GM18907 (cell line): ENCODE measurements around the gene CD2.
A peak's percentile ranks its signal among the peaks of the same experiment; 100 is the strongest.
"Not testable (repeated sequence)": the region's sequence is repeated elsewhere in the genome, so short reads cannot be mapped to it uniquely, and the experiment has no call there.

ENCODE experiments used
- ATAC-seq: cut with Tn5 transposase; IDR thresholded peaks from one replicate; pipeline ENCODE4 v1.9.1; 2021; ENCODE audit warnings: mild to moderate bottlenecking, moderate library complexity; ENCODE audit not compliant: unreplicated experiment

The CD2 gene

GRCh38 chr1:116756092-116756491, 1.9 kb downstream of the CD2 start:
- not testable (repeated sequence) for ATAC-seq

DNA sequence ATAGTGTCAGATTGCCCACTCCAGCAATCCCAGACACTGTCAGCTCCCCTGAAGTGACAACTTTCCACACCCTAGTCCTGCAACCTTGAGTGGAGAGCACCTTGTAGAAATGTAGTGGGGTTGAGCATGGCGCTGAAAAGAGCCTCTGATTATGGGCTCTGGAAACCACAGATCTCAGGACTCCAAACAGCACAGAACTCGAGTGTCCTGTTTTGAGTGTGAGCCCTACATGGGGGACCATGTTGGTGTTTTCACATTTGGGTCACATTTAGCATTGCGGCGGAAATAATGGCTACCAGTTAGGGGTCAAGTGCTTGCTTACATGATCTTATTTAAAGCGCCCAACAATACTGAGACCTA, 4.2 kb downstream of the CD2 start:
- not testable (repeated sequence) for ATAC-seq

DNA sequence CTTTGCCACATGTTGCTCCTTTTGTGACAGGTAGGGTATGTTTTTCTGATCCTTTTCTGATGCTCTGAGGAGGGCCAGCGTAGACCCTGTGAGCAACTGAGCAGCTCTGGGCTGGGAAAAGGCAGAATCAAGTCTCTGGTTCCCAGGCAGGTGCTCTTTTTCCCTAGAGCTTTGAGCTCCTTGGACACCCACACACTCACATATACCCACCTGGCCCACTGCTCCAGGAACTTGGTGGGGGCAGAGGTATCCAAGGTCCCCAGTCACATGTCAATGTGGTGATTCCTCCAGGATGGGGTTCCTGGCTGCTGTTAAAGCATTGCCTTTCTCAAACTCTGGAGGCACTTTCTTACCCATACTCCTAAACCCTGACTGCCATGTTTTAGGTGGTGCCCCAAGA, 5.4 kb downstream of the CD2 start:
- no peak for ATAC-seq

- no peak for ATAC-seq
Observed at GRCh38 chr1:116760487-116760886, 6.3 kb downstream of the CD2 start.

DNA sequence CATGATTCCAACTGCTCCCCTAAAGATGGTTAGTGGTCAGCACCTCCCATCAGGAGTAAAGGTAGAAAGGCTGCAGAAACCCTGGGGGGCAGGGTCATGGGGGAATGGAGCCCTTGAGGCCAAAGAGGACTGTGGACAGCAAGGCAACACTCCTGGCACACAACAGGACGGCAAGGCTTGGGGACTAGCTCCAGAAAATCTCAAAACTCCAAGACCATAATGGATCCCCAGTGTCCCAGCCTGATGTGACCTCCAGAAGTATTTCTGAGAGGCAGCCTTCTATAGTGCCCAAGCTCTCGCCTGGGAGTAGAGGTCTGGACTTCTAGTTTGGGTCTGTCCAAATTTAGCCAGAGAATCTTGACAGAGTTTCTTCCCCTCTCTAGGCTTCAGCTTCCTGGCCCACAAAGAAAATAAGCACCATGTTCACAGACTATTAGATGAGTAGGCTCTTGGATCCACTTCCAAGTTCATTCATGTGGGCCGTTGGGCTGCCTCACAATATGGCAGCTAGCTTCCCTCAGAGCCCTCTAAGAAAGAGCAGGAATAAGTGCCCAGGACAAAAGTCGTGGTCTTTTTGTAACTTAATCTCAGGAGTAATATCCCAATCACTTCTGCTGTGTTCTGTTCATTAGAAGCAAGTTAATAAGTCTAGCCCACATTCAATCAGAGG, 6.9 kb downstream of the CD2 start:
- ATAC-seq = no peak

GRCh38 chr1:116762281-116762680, 8.1 kb downstream of the CD2 start:
- no peak for ATAC-seq

DNA sequence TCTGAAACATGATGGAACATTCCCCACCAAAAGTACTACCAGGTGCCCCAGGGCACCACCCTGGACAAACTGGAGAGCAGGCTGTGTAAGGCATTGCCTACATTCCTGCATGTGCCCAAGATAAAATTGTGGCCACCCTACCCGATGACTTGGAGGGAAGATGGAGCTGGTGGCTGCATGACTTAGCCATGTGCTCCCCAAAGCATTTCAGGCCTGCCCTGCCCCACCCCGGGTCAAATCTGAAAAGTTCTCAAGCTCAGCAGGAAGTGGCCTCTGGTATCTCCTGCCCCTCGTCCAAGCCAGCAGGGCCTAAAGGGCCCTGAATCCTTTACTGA, 8.5 kb downstream of the CD2 start:
- ATAC-seq = no peak

DNA sequence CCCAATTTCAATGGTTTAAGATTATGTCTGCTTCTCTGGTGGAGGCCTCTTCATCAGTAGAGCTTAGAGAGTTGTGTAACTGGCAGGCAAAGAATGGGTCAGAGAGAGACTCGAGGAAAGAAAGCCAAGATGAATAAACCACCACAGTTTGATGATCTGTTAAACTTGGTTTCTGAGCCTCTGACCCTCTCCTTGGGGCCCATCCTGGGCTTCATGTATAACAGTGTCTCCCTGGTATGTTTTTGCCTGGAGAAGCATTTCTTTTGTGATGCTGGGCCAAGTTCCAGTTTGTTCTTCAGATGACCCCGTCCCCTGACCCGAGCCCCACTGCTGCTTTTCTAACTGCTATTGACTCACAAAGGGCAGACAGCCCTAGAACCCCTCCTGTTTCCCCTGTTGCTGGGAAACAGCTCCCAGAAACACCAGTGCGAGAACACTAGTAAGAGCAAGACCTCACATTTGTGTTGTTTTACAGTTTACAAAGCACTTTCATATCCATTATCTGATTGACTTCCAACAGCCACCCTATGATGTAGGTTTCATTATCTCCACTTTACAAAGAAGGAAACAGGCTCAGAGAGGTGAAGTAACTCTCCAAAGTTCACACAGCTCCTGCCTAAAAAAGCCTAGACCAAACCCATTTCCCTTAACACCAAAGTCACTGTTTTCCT, 9.0 kb downstream of the CD2 start:
- ATAC-seq = no peak

- ATAC-seq = no peak
Observed at GRCh38 chr1:116763787-116764465, 9.7 kb downstream of the CD2 start.

GRCh38 chr1:116764466-116764898, 10.3 kb downstream of the CD2 start:
- ATAC-seq = no peak

DNA sequence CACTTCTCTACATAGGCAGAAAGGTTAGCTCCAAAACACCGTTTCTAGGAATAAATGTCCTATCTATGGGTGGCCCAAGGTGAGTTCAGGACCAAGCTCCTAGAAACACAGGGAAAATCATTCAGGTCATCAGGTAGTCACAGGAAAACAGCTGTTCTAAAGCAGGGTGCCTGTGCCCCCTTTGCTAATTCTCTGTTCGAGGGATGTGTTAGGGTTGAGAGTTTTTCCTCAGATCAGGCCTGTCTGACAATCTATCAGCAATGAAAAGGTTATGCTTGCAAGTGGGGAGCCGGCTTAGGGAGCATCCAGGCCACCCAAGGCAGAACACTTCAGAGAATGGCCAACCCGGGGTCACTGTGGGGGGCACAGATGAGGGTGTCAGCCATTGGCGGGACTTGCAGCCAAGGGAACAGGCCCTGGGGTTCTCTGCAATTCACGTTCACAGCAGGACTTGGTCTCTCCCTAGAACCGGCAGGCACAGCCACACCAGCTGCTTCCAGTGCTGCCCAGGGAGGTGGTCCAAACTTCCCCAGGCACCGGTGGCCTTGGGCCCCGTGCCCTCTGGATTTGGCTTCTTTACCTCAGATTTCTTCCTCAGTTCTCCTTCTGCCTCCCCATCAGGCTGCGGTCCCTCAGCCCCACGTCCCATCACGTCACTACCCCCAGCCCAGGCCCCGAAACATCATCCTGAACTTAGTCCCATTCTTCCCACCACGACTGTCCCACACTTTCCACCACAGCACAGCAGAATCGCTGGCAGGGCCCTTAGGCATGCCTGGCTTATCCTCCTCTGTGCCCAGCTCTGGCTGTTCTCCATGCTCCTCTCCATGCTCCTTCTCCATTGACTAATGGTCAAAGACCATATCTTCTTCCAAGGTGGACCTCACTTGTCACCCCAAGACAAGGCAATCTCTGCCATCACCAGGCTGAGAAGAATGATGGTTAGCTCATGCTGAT, 11.0 kb downstream of the CD2 start:
- no peak for ATAC-seq

DNA sequence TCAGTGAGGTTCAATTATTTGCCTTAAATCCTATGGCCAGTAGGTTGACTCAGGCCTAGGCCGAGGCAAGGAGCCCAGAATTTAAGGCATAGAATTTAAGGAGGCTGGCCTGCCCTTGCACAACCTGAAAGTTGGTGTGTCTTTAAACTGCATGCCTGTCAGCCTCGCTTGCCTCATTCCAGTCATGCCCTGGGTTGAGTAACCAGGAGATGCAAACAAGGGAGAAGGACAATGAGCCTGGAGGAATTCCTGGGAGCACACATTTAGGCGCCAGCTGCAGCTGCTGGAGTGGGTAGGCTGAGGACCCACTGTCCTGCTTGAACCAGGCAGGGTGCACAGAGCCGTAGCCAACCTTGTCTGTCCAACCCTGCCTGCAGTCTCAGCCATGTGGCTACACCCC, 11.7 kb downstream of the CD2 start:
- ATAC-seq = no peak

DNA sequence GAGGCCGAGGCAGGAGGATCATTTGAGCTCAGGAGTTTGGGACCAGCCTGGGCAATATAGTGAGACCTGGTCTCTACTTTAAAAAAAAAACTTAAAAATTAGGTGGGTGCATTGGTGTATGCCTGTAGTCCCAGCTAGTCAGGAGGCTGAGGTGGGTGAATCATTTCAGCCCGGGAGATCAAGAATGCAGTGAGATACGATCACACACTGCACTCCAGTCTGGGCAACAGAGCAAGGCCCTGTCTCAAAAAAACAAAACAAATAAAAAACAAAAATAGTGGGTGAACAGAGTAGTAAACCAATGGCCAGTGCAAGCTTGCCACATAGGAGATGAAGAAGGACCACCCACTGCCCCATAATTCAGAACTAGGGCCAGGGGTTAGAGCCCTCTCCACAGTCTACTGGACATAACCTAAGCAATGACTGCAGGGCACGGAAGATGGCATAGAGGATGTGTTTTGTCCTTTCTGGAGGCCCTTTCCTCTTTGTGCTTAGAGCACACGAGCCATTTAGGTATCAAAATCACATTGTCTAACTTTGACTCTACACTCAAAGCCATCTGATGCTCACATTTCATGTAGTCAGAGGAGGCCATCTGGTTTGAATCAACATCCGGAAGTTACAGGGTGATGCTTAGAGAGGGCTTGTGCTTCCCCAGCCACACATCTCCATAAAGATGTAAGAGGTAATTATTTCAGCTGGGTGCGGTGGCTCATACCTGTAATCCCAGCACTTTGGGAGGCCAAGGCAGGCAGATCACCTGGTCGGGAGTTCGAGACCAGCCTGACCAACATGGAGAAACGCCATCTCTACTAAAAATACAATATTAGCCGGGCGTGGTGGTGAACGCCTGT, 12.6 kb downstream of the CD2 start:
- ATAC-seq = no peak

DNA sequence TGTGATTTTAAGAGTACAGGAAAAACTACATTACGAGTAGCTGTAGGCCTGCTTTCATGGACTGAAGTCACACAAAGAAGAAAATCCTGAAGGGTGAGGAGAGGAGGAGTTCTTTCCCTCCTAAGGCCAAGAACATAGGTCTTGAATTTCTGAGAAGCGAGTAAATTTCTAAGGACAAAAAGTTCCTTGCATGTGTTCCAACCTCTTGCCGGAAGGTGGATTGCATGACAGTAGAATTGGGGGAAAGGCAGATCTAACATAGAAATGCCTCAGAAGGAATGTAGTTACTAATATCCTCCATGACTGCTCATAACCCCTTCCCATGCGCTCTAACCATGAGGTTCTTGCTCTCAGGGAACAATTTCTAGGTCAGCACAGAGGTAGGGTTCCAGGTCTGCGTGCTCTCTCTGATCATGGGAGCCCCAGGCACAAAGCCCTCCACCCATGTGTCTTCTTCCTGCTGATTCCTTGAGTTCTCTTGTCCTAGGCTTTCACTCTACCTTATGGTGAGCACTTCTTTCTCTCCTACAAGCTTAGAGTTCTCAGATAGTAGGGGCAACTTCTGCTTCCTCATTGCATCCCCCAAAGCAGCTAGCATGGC, 13.7 kb downstream of the CD2 start:
- ATAC-seq = no peak

GRCh38 chr1:116768416-116769103, 14.3 kb downstream of the CD2 start:
- ATAC-seq = no peak

GRCh38 chr1:116769104-116769452, 14.8 kb downstream of the CD2 start:
- peak; percentile 36 for ATAC-seq

GRCh38 chr1:116769561-116769977, 15.3 kb downstream of the CD2 start:
- peak; percentile 93 for ATAC-seq

- ATAC-seq = no peak
Observed at GRCh38 chr1:116769994-116770393, 15.8 kb downstream of the CD2 start.

- ATAC-seq = no peak
Observed at GRCh38 chr1:116770625-116771024, 16.4 kb downstream of the CD2 start.
